DMS79 treated with DMSO at 0.1 percent for 48 hours (cell line): ENCODE data around the gene SNX3.

Experiments
- DNase-seq: peaks from one replicate; lab custom pipeline; 2025; lab: John Stamatoyannopoulos, UW

Gene SNX3

DNA sequence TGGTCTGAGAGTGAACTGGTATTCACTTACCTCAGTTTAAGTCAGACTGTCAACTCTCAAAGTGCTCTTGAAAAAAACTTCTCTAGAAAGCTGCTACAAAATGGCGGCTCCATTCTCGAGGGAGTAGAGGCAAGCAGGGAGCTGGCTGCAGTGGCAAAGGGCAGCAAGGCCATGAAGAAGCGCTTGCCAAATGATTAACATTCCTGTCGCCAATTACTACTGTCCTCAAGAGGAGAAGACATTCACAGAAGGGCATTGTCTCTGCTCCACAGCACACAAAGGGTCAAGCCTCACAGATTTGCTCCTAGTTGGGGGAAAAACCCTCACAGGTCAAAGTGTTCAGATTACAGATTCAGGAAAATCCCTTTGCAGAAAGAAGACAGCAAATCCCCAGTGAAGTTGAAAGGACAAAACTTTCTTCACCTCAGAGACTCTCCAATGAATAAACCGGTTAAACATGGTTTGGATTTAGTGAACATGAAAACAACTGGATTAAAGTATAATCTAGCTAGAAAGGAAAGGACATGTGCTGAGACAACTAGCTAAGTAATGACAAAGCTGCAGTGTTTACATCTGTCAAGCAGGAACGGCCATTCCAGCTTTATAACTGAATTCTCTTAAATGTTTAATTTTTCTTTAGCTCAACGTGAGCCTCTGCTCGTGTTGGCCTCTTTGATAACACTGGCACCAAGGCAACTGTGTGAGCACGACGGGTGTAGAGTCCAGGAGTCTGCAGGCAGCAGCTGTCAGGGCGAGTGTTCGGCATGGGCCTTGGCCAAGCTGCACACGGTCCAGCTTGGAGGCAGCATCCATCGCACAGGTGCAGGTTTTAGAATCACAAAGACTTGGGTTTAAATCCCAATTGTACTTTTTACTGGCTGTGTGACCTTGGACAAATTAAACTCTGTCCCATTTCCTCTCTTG, 57.4 kb downstream of the SNX3 start:
- no peak for DNase-seq

DNA sequence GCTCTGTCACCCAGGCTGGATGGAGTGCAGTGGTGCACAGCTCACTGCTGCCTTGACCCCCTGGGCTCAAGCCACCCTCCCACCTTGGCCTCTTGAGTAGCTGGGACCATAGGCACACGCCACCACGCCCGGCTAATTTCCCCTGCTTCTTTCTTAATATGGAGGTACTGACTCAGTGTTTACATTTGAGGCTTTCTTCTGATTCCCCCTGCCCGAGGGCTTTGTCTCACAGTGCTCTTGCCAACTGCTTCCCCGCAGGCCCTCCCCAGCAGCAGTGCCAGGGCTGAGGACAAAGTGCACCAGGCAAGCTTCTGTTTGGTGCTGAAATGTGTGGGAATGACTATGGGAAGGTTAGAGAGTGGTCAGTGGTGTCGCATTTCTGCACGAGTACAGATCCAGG, 60.2 kb downstream of the SNX3 start:
- no peak for DNase-seq

- no peak for DNase-seq
Observed at GRCh38 chr6:108200186-108200585, 60.7 kb downstream of the SNX3 start.

DNA sequence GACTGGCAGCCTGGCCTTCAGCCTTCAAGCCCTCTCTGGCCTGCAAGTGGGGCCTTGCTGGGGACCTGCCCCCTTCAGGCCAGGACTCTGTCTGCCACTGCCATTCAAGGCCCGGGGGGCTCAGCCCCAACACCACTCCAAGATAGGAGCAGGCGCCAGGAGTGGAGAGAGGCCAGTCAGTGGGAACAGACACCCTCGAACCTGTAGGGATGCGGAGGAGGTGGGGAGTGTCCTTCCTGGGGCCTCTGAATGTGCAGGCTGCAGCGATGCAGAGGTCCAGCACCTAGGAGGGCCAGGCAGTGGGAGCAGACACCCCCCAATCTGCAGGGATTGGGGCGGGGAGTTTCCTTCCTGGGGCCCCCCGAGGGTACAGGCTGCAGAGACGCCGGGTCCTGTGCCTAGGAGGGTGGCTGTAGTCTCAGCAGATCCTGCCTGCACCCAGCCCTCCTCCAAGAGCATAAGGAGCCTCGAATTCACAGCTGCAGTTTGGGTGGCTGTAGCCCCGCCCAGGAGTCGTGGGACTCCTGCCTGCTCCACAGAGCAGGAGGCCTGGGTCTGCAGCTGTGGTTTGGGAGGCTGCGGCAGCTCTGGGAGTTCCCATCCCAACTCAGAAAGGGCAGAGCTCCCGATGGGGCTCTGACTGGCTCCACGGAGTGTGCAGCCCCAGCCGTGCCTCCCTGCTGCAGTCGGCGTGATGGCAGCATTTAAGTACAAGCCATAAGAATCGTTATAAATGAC, 61.9 kb downstream of the SNX3 start:
- no peak for DNase-seq

DNA sequence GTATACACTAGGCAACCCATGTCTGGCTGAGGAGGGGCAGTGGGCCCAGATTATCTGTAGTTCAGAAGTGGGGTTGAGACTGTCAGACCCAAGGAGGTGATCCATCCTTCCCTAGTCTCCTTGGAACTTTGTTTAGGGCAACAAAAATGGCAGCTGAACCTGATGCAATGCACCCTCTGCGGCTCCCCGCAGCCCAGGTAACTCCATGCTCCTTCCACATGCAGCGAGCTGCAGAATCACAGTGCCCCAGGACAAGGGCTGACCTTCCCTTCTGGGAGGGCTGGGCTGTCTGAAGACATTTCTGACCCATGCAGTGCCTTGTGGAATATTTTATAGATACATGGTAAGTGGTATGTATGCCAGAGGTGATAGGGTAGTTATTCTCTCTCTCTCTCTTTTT, 65.6 kb downstream of the SNX3 start:
- no peak for DNase-seq

DNA sequence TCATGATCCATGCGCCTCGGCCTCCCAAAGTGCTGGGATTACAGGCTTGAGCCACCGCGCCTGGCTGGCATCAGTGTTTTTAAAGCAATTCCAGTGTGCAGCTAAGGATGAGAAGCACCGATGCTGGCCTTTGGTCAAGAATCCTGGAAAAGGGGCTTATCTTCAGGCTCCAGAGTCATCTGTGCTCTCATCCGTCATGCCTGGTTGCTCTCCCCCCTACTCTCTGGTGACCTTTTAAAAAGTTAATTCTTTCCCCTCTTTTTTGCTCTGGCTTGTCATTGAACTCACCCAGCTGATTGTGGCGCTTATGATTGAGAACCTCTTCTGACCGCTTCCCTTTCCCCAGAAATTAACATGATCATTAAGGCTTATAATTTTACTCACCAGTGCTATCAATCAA, 66.3 kb downstream of the SNX3 start:
- no peak for DNase-seq

DNA sequence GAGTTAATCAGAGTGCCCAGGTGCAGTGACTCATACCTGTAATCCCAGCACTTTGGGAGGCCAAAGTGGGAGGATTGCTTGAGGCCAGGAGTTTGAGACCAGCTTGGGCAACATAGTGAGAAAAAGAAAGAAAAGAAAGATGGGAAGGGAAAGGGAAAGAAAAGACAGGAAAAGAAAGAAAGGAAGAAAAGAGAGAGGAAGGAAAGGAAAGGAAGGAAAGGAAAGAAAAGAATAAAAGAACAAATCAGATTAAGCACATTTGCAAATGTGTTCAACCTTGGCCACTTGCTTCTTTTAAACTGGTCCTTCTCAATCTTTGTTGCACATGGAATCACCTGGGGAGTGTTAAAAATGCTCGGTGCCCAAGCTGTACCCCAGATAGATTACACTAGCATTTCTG, 67.0 kb downstream of the SNX3 start:
- DNase-seq, result no peak

DNA sequence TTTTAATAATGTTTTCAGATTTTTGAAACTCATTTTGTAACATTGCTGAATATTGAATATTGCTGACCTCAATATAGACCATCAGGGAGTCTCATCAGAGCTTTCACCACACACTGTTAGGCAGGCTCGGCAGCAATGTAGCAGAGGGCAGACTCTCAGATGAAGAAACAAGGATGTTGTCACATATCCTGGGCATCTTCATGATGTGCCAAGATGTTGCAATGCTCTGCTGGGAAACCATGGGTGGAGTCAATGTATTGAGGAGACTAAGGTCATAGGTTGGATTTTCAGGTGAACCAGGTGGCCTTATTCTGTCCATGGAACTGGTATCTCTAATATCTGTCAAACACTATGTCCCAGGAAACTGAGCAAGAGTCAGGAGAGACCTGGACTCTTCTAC, 67.7 kb downstream of the SNX3 start:
- no peak for DNase-seq

GRCh38 chr6:108187519-108187918, 73.3 kb downstream of the SNX3 start:
- no peak for DNase-seq

GRCh38 chr6:108186226-108186625, 74.6 kb downstream of the SNX3 start:
- no peak for DNase-seq

DNA sequence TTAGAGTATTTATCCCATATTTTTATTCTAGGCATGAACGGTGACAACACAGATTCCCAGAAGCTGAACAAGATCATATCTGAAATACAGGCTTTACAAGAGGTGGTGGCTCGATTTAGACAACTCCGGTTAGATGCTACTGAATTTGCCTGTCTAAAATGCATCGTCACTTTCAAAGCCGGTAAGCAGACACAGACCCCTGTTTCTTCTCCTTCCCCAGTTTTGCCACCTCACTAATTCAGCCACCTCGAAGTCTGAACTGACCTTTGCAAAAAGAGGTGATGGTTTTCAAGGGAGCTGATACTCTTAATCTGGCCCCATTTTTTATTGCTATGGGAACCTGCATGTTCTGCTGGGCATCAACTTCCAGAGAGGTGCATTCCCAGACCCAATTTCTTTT, 80.1 kb downstream of the SNX3 start:
- DNase-seq, result no peak

- DNase-seq, result no peak
Observed at GRCh38 chr6:108180266-108180665, 80.6 kb downstream of the SNX3 start.

DNA sequence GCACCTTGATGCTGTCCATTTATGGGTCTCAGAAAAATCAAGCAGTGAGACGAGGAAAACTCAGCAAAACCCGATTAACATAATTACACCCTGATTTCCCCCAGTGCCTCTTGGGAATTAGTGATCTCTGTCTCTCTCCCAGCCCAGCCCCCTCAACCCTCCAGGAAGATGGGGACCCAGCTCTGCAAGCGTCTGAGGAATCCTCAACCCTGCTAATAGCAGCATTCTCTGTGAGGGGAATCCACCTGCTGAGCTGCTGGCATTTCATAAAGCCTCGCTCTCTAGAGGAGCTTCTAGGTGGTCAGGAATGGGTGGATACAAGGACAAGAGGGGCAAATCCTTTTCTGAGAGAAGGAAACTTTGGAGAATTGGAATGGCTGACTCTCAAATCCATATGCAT, 81.1 kb downstream of the SNX3 start:
- no peak for DNase-seq

- no peak for DNase-seq
Observed at GRCh38 chr6:108176281-108177089, 84.4 kb downstream of the SNX3 start.

DNA sequence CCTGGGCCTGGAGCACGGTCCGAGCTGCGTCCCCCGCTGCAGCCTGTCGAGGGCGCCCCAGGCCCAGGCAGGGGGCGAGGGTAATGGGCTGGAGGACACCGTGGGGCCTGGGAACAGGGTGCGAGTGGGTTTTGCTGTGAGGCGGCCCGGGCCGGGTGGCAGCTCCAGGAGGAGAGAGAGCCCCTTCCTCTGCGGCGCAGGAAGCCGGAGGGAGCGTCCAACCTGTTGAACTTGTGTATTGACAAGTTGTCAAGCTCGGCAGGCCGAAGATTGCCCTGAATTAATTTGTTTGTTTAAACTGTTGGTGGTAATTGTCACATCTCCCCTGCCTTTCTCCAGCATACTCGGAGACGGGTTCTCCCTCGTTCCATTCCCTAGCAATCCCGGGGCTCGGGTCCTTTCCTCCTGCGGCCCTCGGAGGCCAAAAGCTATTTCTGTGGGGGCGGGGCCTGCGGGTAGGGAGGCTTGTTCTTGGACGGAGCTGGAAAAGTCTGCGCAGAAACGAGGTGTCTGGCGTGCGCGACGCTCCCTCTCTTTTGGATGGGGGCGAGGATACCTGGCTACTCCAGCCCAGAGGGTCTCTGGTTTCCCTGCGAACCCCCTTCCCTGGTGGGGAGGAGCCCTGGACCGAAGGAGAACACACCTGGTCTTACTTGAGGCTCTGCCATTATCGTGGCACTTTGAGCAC, 85.1 kb downstream of the SNX3 start:
- DNase-seq, result no peak

GRCh38 chr6:108175176-108175591, 85.7 kb downstream of the SNX3 start:
- no peak for DNase-seq

DNA sequence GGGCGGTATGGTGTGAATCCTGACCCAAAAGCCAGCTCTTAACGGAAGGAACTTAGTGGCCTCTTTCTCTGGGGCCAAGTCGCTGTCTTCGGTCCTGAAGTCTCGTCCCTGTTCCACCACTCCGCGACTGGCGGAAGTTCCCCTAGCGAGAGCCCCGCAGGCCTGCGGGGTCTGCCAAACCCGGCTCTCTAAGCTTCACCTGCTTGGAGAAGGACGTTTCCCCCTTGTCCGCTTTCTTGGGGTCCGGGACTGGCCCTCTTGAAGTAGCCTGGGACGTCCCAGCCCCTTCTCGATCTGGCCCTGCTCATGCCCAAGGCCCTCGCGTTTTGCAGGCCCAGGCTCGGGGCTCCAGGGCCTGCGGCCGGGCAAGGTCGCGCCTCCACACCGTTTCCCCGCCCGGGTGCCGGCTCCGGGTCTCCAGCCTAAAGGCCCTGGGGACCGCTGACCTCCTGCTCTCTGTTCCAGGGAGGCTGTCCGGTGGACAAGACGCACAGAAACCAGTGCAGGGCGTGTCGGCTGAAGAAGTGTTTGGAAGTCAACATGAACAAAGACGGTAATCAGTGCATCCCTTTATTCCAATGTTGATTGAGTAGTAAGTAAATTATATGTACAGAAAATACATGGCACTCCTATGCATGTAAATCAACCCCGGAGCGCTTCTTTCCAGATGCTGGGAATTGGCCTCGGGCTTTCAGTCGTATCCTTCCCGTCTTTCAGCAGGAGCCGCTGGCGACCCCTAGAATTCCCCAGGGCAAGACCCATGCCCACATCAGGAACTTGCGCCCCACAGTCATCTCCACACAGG, 86.3 kb downstream of the SNX3 start:
- DNase-seq, result no peak

DNA sequence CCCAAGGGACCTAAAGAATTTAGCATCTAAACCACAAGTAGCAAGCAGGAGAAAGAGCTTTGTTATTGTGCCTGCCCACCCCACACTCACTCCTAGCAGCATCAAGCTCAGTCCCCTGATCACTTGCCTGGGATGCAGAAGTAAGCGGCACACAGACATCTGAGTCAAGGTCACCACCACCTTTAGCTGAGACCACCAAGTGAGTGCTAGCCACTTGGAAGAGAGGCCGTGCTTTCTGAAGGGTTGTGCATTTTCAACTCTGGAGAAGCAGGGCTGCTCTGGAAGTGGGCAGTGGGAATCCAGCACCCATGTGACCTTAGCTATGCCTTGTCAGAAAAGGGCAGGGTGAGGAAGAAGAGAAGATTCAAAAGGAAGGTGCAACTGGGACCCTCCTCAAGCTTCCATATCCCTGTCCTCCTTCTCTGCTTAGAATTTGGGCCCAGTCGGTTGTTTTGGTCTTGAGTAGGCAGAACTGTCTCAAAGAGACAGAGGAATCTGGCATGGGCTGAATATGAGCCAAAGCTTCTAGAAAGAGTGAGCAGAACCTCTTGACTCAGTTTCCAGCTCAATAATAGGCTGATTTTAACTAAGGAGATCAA, 88.8 kb downstream of the SNX3 start:
- DNase-seq, result no peak

- no peak for DNase-seq
Observed at GRCh38 chr6:108171291-108171917, 89.4 kb downstream of the SNX3 start.
